ENCODE measurements around the gene TKTL2. TPM values are rescaled to one million over a fixed set of nuclear protein-coding genes. Genes with fewer than 3 reads are reported as not detected.

TKTL2 gene
- total RNA-seq = not detected
- long read RNA-seq = 0 reads

DNA sequence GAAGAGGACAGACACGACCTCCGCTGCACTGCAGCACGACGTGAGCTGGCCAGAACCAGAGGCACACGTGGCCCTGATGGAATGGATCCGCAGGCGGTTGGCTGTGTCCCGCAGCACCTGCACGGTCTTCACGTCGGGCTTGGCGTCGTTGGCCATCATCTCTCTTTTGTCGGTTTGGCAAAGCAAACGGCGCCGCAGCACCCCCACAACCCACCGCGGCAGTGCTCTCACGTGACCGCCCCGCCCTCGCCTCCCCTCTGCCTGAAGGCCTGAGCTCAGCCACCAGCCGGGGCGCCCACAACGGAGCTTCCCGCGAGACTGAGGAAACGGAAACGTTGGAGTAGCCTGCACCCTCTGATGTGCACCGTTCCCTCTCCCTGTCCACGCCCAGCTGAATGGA lies at the start of gene TKTL2:
TKTL2 (minus strand) TSS at position 179 of the 400 bp plus-strand sequence; CDS start at position 159, 20 bp downstream.
- Histone ChIP-seq H3K27ac (replicated peaks) (no peak within 1 kb of the TSS), H3K4me3 (no peak within 1 kb of the TSS), H3K4me1 (no peaks in the 10 kb centered on the region), H3K9me3 (replicated peaks) (no peaks in the 10 kb centered on the region), H3K27me3 (ENCODE audit: low read depth) (no peaks in the 10 kb centered on the region), H3K36me3 (no peaks in the 10 kb centered on the region)
- TF ChIP-seq, protein P1, sequence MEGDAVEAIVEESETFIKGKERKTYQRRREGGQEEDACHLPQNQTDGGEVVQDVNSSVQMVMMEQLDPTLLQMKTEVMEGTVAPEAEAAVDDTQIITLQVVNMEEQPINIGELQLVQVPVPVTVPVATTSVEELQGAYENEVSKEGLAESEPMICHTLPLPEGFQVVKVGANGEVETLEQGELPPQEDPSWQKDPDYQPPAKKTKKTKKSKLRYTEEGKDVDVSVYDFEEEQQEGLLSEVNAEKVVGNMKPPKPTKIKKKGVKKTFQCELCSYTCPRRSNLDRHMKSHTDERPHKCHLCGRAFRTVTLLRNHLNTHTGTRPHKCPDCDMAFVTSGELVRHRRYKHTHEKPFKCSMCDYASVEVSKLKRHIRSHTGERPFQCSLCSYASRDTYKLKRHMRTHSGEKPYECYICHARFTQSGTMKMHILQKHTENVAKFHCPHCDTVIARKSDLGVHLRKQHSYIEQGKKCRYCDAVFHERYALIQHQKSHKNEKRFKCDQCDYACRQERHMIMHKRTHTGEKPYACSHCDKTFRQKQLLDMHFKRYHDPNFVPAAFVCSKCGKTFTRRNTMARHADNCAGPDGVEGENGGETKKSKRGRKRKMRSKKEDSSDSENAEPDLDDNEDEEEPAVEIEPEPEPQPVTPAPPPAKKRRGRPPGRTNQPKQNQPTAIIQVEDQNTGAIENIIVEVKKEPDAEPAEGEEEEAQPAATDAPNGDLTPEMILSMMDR (IDR thresholded peaks at IDR 0.05; ENCODE audit: borderline replicate concordance) = no peak
- DNase-seq = no peak
- intact Hi-C loops (cut with micrococcal nuclease) = no loop called here

DNA sequence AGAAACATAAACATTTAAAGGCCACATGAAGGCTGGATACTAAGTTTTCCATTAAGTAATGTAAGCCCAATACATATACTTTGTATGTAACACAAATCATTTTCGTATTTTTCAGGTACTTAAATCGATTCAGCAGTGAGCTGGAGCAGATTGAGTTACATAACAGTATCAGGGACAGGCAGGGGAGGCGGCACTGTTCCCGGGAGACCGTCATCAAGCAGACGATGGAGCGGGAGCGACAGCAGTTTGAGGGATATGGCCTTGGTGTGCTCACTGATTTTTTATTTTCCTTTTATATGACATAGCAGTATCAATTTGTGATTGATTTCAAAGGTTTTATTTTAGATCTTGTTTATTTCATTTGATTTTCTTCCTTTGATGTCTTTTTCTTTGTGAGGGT lies 41.6 kb upstream of the TKTL2 start:
- DNase-seq = no peak
- Histone ChIP-seq H3K9me3 (replicated peaks) (no peaks in the 10 kb centered on the region), H3K27ac (replicated peaks) (no peak overlapping the region), H3K4me1 (no peaks in the 10 kb centered on the region), H3K27me3 (ENCODE audit: low read depth) (no peaks in the 10 kb centered on the region), H3K36me3 (peaks cover 57% of the 10 kb centered on the region), H3K4me3 (no peak overlapping the region)
- TF ChIP-seq, protein P1 (IDR thresholded peaks at IDR 0.05; ENCODE audit: borderline replicate concordance) = no peak
- intact Hi-C loops (cut with micrococcal nuclease) = no loop called here

- Histone ChIP-seq H3K36me3 (peaks cover 11% of the 10 kb centered on the region), H3K27me3 (ENCODE audit: low read depth) (no peaks in the 10 kb centered on the region), H3K4me1 (no peaks in the 10 kb centered on the region), H3K9me3 (replicated peaks) (no peaks in the 10 kb centered on the region), H3K4me3 (no peak overlapping the region), H3K27ac (replicated peaks) (no peak overlapping the region)
- DNase-seq = no peak
- TF ChIP-seq, protein P1 (IDR thresholded peaks at IDR 0.05; ENCODE audit: borderline replicate concordance) = no peak
- intact Hi-C loops (cut with micrococcal nuclease) = no loop called here
Observed at GRCh38 chr4:163505374-163505773, 31.8 kb upstream of the TKTL2 start.

DNA sequence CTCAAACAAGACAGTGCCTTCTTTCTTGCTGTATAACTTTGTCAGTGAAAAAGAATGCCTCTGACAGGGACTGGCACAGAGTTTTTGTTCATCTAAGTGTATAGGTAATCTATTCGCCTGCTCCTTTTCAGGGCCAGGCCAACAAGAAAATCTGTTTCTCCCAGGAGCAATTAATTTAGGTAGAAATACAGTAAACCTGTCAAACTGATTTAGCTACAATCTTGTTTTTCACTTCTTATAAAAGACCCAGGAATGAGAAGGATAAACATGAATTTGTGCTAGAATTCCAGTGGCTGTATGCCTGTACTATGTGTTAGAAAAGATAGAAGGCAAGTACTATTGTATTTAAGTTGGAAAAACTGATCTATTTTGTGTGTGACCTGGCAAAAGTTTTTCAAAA lies 27.0 kb upstream of the TKTL2 start:
- Histone ChIP-seq H3K36me3 (no peaks in the 10 kb centered on the region), H3K27ac (replicated peaks) (no peak overlapping the region), H3K4me1 (peaks cover 8% of the 10 kb centered on the region), H3K9me3 (replicated peaks) (no peaks in the 10 kb centered on the region), H3K27me3 (ENCODE audit: low read depth) (no peaks in the 10 kb centered on the region), H3K4me3 (no peak overlapping the region)
- intact Hi-C loops (cut with micrococcal nuclease) = no loop called here
- DNase-seq = no peak
- TF ChIP-seq, protein P1 (IDR thresholded peaks at IDR 0.05; ENCODE audit: borderline replicate concordance) = no peak

- Histone ChIP-seq H3K36me3 (no peaks in the 10 kb centered on the region), H3K27ac (replicated peaks) (no peak overlapping the region), H3K4me1 (peaks cover 25% of the 10 kb centered on the region), H3K27me3 (ENCODE audit: low read depth) (no peaks in the 10 kb centered on the region), H3K4me3 (peak overlapping the region; percentile 84), H3K9me3 (replicated peaks) (no peaks in the 10 kb centered on the region)
- TF ChIP-seq, protein P1 (IDR thresholded peaks at IDR 0.05; ENCODE audit: borderline replicate concordance) = no peak
- intact Hi-C loops (cut with micrococcal nuclease) = no loop called here
- no peak for DNase-seq
Observed at GRCh38 chr4:163495900-163496299, 22.3 kb upstream of the TKTL2 start.
